ENCODE results near the gene TSPAN9. TPM values are rescaled to one million over a fixed set of nuclear protein-coding genes. Genes with fewer than 3 reads are reported as not detected.

Gene TSPAN9
- total RNA-seq, 1 experiment from 2014 or later: 13.2 TPM

DNA sequence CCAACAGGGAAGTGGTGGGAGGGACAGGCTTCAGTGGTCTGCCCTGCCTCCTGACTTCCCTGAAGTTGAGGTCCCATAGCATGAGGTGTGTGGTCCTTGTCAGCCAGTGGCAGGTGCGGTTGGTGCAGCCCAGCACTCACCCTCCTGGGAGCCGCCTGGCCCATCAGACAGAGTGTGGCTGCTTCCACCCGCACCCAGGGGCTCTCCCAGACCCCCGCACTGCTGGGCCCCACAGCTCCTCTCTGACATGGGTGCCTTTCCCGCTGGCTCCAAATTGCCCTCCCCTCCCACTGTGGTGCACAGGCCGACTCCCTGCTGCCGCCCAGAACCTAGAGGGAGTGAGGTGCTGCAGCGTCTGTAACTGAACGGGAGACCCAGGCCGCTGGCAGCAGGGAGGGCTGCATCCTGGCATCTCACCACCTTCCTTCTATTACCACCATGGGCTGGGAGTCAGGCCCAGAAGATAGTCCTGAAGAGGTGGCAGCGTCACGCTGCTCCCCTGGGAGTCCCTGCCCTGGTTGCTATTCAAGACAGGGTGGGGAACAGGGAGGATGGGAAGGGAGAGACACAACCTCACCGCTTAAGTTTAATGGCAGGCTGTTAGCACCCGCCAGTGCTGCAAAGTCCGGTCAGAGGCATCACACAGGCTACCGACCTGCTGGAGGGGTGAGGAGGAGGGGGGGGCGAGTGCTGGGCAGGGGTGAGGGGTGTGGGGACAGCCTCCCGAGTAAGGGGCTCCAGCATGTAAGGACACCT, 233.3 kb downstream of the TSPAN9 start:
- intact Hi-C loops (cut with micrococcal nuclease): loop anchor here (2.0 kb wide), 1 partner anchor 144 kb away; no protein-coding TSS in a partner anchor
- ATAC-seq (peak; percentile 57), DNase-seq (ENCODE audit: low read depth, low spot score) (no peak)
- RAD21 ChIA-PET (ENCODE audit: low non-redundant PET in 1 of 2, low total read pairs in 2 of 2, uncharacterized antibody in 2 of 2, unreplicated experiment in 2 of 2): interaction anchor here (1.4 to 2.3 kb wide), 3 partner anchors 10 to 147 kb away, joined by 4 to 14 read pairs (median 7); no protein-coding TSS in a partner anchor
- H3K4me1 ChIP-seq (ENCODE audit: control insufficient read depth in 1 of 2, insufficient read depth in 2 of 2, low read length in 2 of 2): peaks cover 45 to 70% of the 10 kb centered on the region in 2 experiments
- H3K36me3 ChIP-seq (ENCODE audit: control insufficient read depth in 1 of 2, insufficient read depth in 2 of 2, low read length in 2 of 2): no peaks in the 10 kb centered on the region
- no peaks in the 10 kb centered on the region for H3K27me3 ChIP-seq (ENCODE audit: insufficient read depth, low read length)
- no peaks in the 10 kb centered on the region for H3K9me3 ChIP-seq (ENCODE audit: control insufficient read depth in 1 of 2, insufficient read depth in 1 of 2, low read depth in 1 of 2, low read length in 2 of 2)
- peak overlapping the region; percentile 57 for H3K4me2 ChIP-seq (ENCODE audit: low read length)
- POLR2A ChIA-PET: interaction anchor here (0.7 kb wide), 1 partner anchor 11 kb away, joined by 3 read pairs; no protein-coding TSS in a partner anchor
- H3K9ac ChIP-seq (ENCODE audit: low read length): peak overlapping the region; percentile 25
- CTCF ChIA-PET: interaction anchor here (0.9 to 2.6 kb wide), 6 partner anchors 10 to 467 kb away, joined by 3 to 46 read pairs (median 4); no protein-coding TSS in a partner anchor
- H3K79me2 ChIP-seq (ENCODE audit: insufficient read depth, low read length): no peaks in the 10 kb centered on the region
- H3K4me3 ChIP-seq (replicated peaks in 1 of 2; ENCODE audit: low read depth in 1 of 2, low read length in 2 of 2): peak overlapping the region; percentile 2 to 44; a peak in 3 of 4 replicates
- H4K20me1 ChIP-seq (ENCODE audit: insufficient read depth): no peaks in the 10 kb centered on the region
- no TSS peak for BruUV-seq (replicated peaks)
- H3K9me2 ChIP-seq (ENCODE audit: insufficient read depth): no peaks in the 10 kb centered on the region
- H3K27ac ChIP-seq (ENCODE audit: low read depth, low read length): peak overlapping the region; percentile 62
- no peak overlapping the region for H2AFZ ChIP-seq (ENCODE audit: low read depth, low read length, poor library complexity, severe bottlenecking)
- TF ChIP-seq, protein P1, sequence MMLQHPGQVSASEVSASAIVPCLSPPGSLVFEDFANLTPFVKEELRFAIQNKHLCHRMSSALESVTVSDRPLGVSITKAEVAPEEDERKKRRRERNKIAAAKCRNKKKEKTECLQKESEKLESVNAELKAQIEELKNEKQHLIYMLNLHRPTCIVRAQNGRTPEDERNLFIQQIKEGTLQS (IDR thresholded peaks at IDR 0.05): no peak
- TF ChIP-seq ZFX (IDR thresholded peaks at IDR 0.05) (no peak), CEBPB (IDR thresholded peaks at IDR 0.05; ENCODE audit: low read depth) (no peak), EZH2 (IDR thresholded peaks at IDR 0.05) (no peak), SRF (IDR thresholded peaks at IDR 0.05; ENCODE audit: low read depth) (no peak), TCF7L2 (IDR thresholded peaks at IDR 0.05; ENCODE audit: borderline replicate concordance, extremely low read depth, insufficient read depth, insufficient read length) (no peak), YY1 (IDR thresholded peaks at IDR 0.05; ENCODE audit: extremely low read depth, insufficient replicate concordance, low read depth, low read length) (no peak), ELF1 (IDR thresholded peaks at IDR 0.05; ENCODE audit: borderline replicate concordance, low read depth) (no peak), CBX3 (IDR thresholded peaks at IDR 0.05; ENCODE audit: low read depth) (no peak), ZNF274 (IDR thresholded peaks at IDR 0.05; ENCODE audit: low read depth, low read length) (no peak), JUND (IDR thresholded peaks at IDR 0.05) (no peak), RAD21 (IDR thresholded peaks at IDR 0.05; ENCODE audit: low read depth) (no peak), POLR2A (IDR thresholded peaks at IDR 0.05; ENCODE audit: borderline replicate concordance, extremely low read depth, insufficient read depth, insufficient read length) (no peak), EGR1 (IDR thresholded peaks at IDR 0.05; ENCODE audit: low read depth) (no peak), SP1 (IDR thresholded peaks at IDR 0.05; ENCODE audit: low read depth) (no peak)
- TF ChIP-seq, protein P2, sequence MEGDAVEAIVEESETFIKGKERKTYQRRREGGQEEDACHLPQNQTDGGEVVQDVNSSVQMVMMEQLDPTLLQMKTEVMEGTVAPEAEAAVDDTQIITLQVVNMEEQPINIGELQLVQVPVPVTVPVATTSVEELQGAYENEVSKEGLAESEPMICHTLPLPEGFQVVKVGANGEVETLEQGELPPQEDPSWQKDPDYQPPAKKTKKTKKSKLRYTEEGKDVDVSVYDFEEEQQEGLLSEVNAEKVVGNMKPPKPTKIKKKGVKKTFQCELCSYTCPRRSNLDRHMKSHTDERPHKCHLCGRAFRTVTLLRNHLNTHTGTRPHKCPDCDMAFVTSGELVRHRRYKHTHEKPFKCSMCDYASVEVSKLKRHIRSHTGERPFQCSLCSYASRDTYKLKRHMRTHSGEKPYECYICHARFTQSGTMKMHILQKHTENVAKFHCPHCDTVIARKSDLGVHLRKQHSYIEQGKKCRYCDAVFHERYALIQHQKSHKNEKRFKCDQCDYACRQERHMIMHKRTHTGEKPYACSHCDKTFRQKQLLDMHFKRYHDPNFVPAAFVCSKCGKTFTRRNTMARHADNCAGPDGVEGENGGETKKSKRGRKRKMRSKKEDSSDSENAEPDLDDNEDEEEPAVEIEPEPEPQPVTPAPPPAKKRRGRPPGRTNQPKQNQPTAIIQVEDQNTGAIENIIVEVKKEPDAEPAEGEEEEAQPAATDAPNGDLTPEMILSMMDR (IDR thresholded peaks at IDR 0.05 in 2 of 3, conservative IDR thresholded peaks at IDR 0.05 in 1 of 3; ENCODE audit: borderline replicate concordance in 1 of 3, insufficient read depth in 1 of 3, low read depth in 2 of 3, low read length in 2 of 3): no peak
- TF ChIP-seq, protein P3, sequence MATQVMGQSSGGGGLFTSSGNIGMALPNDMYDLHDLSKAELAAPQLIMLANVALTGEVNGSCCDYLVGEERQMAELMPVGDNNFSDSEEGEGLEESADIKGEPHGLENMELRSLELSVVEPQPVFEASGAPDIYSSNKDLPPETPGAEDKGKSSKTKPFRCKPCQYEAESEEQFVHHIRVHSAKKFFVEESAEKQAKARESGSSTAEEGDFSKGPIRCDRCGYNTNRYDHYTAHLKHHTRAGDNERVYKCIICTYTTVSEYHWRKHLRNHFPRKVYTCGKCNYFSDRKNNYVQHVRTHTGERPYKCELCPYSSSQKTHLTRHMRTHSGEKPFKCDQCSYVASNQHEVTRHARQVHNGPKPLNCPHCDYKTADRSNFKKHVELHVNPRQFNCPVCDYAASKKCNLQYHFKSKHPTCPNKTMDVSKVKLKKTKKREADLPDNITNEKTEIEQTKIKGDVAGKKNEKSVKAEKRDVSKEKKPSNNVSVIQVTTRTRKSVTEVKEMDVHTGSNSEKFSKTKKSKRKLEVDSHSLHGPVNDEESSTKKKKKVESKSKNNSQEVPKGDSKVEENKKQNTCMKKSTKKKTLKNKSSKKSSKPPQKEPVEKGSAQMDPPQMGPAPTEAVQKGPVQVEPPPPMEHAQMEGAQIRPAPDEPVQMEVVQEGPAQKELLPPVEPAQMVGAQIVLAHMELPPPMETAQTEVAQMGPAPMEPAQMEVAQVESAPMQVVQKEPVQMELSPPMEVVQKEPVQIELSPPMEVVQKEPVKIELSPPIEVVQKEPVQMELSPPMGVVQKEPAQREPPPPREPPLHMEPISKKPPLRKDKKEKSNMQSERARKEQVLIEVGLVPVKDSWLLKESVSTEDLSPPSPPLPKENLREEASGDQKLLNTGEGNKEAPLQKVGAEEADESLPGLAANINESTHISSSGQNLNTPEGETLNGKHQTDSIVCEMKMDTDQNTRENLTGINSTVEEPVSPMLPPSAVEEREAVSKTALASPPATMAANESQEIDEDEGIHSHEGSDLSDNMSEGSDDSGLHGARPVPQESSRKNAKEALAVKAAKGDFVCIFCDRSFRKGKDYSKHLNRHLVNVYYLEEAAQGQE (IDR thresholded peaks at IDR 0.05; ENCODE audit: low read depth): no peak
- TF ChIP-seq, protein P4, sequence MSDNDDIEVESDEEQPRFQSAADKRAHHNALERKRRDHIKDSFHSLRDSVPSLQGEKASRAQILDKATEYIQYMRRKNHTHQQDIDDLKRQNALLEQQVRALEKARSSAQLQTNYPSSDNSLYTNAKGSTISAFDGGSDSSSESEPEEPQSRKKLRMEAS (IDR thresholded peaks at IDR 0.05): no peak
- TF ChIP-seq, protein P5, sequence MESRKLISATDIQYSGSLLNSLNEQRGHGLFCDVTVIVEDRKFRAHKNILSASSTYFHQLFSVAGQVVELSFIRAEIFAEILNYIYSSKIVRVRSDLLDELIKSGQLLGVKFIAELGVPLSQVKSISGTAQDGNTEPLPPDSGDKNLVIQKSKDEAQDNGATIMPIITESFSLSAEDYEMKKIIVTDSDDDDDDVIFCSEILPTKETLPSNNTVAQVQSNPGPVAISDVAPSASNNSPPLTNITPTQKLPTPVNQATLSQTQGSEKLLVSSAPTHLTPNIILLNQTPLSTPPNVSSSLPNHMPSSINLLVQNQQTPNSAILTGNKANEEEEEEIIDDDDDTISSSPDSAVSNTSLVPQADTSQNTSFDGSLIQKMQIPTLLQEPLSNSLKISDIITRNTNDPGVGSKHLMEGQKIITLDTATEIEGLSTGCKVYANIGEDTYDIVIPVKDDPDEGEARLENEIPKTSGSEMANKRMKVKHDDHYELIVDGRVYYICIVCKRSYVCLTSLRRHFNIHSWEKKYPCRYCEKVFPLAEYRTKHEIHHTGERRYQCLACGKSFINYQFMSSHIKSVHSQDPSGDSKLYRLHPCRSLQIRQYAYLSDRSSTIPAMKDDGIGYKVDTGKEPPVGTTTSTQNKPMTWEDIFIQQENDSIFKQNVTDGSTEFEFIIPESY (IDR thresholded peaks at IDR 0.05; ENCODE audit: extremely low read depth, insufficient replicate concordance, low read length): no peak

All from HCT116 (cell line).